Heart left ventricle (tissue), 13 donors: ENCODE data around the gene ACSS1.

ENCODE experiments used
- CTCF ChIP-seq, 12 donors: fragments of 200-600 bp; sonication (generic) in 4 of 12; IDR thresholded peaks; one replicate each; pipeline versions ENCODE4 v1.5.0 to v1.8.0; 2018 to 2022; ENCODE audit warnings: antibody characterized with exemption in 12 of 12, mild to moderate bottlenecking in 5 of 12
- POLR2A ChIP-seq, 2 donors: fragments of 450-650 bp; IDR thresholded peaks; one replicate each; pipeline ENCODE4 v1.6.1; 2017; ENCODE audit warnings: antibody characterized with exemption in 2 of 2, mild to moderate bottlenecking in 2 of 2, moderate library complexity in 2 of 2
- donor health status: ischemic (EF 13 %, LVEDD 7.1; RV severe dilation, severe dysfunction).
- donor health status: DM: no; HTN: yes; CAD: no.
- donor health status: DM: no; HTN: no; CAD: no.
- donor health status: ischemic (EF 25% LVEDD 6.9; RV normal size, moderate dysfunction).
- donor health status: ischemic (EF 25% LVEDD 5.7; RV mildly dilated, moderate dysfunction).
- donor health status: ischemic (EF 35%, LVEDD 5.7; RV mildly dilated, moderate dysfunction).
- donor health status: nonischemic (EF 11% LVEDD 7.7; RV severe dilation, severe dysfunction).
- donor health status: DM: yes; HTN: yes; CAD: no.
- donor health status: PGD.
- donor health status: ischemic (EF 29% LVEDD 5.4; RV normal size, mild dysfunction).
- donor health status: nonischemic (EF 23%, LVEDD 6.1; RV moderate dilation, normal function).

GRCh38 chr20:24961384-24962181 lies 96.4 kb downstream of the ACSS1 start:
- no peak for TF ChIP-seq CTCF (IDR thresholded peaks at IDR 0.05)
- no peak for TF ChIP-seq POLR2A (IDR thresholded peaks at IDR 0.05)
